Measurements from ENCODE around the gene ADAP2. TPM values are rescaled to one million over a fixed set of nuclear protein-coding genes. Genes with fewer than 3 reads are reported as not detected.

The ADAP2 gene
- total and polyA plus RNA-seq, 2 experiments from 2014 or later, result 0.94 TPM

DNA sequence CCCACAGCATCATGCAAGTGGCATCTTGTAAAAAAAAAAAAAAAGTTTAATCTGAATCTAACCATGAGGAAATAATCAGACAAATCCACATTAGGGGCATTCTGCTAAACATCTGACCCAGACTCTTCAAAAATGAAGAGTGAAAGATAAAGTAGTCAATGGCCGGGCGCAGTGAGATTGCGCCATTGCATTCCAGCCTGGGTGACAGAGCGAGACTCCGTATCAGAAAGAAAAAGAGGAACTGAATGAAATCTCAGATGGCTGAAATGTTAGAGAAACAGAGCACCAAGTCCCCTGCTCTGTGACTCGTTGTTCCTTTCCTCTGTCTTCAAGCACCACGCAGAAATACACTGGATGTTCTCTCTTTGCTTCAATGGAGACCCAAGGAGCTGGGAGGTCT is 36.4 kb downstream of the ADAP2 start (continued):
- TF ChIP-seq, protein P1, sequence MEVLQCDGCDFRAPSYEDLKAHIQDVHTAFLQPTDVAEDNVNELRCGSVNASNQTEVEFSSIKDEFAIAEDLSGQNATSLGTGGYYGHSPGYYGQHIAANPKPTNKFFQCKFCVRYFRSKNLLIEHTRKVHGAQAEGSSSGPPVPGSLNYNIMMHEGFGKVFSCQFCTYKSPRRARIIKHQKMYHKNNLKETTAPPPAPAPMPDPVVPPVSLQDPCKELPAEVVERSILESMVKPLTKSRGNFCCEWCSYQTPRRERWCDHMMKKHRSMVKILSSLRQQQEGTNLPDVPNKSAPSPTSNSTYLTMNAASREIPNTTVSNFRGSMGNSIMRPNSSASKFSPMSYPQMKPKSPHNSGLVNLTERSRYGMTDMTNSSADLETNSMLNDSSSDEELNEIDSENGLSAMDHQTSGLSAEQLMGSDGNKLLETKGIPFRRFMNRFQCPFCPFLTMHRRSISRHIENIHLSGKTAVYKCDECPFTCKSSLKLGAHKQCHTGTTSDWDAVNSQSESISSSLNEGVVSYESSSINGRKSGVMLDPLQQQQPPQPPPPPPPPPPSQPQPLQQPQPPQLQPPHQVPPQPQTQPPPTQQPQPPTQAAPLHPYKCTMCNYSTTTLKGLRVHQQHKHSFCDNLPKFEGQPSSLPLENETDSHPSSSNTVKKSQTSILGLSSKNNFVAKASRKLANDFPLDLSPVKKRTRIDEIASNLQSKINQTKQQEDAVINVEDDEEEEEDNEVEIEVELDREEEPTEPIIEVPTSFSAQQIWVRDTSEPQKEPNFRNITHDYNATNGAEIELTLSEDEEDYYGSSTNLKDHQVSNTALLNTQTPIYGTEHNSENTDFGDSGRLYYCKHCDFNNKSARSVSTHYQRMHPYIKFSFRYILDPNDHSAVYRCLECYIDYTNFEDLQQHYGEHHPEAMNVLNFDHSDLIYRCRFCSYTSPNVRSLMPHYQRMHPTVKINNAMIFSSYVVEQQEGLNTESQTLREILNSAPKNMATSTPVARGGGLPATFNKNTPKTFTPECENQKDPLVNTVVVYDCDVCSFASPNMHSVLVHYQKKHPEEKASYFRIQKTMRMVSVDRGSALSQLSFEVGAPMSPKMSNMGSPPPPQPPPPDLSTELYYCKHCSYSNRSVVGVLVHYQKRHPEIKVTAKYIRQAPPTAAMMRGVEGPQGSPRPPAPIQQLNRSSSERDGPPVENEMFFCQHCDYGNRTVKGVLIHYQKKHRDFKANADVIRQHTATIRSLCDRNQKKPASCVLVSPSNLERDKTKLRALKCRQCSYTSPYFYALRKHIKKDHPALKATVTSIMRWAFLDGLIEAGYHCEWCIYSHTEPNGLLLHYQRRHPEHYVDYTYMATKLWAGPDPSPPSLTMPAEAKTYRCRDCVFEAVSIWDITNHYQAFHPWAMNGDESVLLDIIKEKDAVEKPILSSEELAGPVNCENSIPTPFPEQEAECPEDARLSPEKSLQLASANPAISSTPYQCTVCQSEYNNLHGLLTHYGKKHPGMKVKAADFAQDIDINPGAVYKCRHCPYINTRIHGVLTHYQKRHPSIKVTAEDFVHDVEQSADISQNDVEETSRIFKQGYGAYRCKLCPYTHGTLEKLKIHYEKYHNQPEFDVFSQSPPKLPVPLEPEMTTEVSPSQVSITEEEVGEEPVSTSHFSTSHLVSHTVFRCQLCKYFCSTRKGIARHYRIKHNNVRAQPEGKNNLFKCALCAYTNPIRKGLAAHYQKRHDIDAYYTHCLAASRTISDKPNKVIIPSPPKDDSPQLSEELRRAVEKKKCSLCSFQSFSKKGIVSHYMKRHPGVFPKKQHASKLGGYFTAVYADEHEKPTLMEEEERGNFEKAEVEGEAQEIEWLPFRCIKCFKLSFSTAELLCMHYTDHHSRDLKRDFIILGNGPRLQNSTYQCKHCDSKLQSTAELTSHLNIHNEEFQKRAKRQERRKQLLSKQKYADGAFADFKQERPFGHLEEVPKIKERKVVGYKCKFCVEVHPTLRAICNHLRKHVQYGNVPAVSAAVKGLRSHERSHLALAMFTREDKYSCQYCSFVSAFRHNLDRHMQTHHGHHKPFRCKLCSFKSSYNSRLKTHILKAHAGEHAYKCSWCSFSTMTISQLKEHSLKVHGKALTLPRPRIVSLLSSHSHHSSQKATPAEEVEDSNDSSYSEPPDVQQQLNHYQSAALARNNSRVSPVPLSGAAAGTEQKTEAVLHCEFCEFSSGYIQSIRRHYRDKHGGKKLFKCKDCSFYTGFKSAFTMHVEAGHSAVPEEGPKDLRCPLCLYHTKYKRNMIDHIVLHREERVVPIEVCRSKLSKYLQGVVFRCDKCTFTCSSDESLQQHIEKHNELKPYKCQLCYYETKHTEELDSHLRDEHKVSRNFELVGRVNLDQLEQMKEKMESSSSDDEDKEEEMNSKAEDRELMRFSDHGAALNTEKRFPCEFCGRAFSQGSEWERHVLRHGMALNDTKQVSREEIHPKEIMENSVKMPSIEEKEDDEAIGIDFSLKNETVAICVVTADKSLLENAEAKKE (CRISPR knock-in tag; IDR thresholded peaks at IDR 0.05), result no peak

DNA sequence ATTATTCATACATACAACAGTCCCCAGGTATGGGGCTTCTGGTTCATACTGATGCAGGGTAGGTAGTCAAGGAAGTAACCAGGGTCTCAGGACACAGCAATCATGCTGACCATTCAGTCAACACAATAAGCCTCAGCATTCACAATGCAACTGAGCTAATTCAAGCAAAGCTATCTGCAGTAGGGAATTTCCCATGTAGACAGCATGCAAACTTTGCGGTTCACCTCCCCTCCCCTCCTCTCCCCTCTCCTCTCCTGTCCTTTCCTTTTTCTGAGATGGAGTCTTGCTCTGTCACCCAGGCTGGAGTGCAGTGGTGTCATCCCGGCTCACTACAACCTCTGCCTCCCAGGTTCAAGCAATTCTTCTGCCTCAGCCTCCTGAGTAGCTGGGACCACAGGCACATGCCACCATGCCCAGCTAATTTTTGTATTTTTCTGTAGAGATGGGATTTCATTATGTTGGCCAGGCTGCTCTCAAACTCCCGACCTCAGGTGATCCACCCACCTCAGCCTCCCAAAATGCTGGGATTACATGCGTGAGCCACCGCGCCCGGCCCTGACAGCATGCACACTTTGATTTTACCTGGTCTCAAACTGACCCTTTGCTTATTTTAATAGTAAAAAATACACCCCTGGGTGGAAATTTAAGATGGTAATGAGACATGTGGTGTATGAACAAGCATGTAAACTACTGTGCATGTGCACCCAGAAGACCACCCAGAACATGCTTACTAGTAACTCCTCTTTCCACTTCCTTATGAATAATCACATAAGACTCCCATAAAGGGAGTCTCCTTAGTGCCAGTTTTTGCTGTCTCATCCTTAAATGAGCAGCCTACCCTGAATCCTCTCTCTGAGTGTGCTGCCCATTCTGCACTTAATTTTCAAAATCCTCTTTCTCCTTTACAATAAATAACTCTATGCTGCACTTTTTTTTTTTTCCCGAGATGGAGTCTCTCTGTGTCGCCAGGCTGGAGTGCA is 39.8 kb downstream of the ADAP2 start:
- no peaks in the 10 kb centered on the region for H3K36me3 ChIP-seq (ENCODE audit: insufficient read depth)
- no peaks in the 10 kb centered on the region for H3K36me3 Mint-ChIP-seq (ENCODE audit: low read depth)
- peaks cover 5% of the 10 kb centered on the region; the same call in 1 of the 2 replicates for H3K4me1 ChIP-seq (ENCODE audit: insufficient read depth)
- no peak overlapping the region for H3K4me3 Mint-ChIP-seq
- no peaks in the 10 kb centered on the region for H4K20me1 ChIP-seq (replicated peaks; ENCODE audit: insufficient read depth)
- H3F3A ChIP-seq (replicated peaks; ENCODE audit: low read depth), result no peaks in the 10 kb centered on the region
- H3K4me1 Mint-ChIP-seq, result peaks cover 12% of the 10 kb centered on the region; the same call in 2 of the 3 replicates
- ATAC-seq, result peak; percentile 54
- H2AFZ ChIP-seq, result peak overlapping the region; percentile 59; the same call in 1 of the 2 replicates
- 0 out of 2 replicates have a peak overlapping the region, but pooled peaks have one; percentile 21 for H3K27ac Mint-ChIP-seq
- DNase-seq (ENCODE audit: low spot score), result peak; percentile 17
- H3K4me3 ChIP-seq, result no peak overlapping the region
- H3K9me3 Mint-ChIP-seq, result no peaks in the 10 kb centered on the region
- no peaks in the 10 kb centered on the region for H3K9me2 ChIP-seq (ENCODE audit: insufficient read depth)
- peaks cover 4% of the 10 kb centered on the region for H3K27me3 Mint-ChIP-seq (ENCODE audit: insufficient read depth, low read depth, poor library complexity)
- no peaks in the 10 kb centered on the region for H3K79me2 ChIP-seq (replicated peaks; ENCODE audit: insufficient read depth)
- H3K27me3 ChIP-seq (ENCODE audit: insufficient read depth), result no peaks in the 10 kb centered on the region
- no peak overlapping the region for H3K27ac ChIP-seq (ENCODE audit: low read depth)
- no peak overlapping the region for H3K4me2 ChIP-seq
- no peak for TF ChIP-seq STAT1 (IDR thresholded peaks at IDR 0.05; ENCODE audit: unreplicated experiment)
- TF ChIP-seq, protein P1 (CRISPR knock-in tag; IDR thresholded peaks at IDR 0.05), result no peak
- TF ChIP-seq POLR2AphosphoS5 (IDR thresholded peaks at IDR 0.05; ENCODE audit: low read depth), result no peak
- TF ChIP-seq NANOG (IDR thresholded peaks at IDR 0.05; ENCODE audit: borderline replicate concordance), result no peak
- no peak for TF ChIP-seq JUNB (IDR thresholded peaks at IDR 0.05; ENCODE audit: unreplicated experiment)
- no peak for TF ChIP-seq ZNF114 (CRISPR knock-in tag; IDR thresholded peaks at IDR 0.05)
- TF ChIP-seq, protein P2, sequence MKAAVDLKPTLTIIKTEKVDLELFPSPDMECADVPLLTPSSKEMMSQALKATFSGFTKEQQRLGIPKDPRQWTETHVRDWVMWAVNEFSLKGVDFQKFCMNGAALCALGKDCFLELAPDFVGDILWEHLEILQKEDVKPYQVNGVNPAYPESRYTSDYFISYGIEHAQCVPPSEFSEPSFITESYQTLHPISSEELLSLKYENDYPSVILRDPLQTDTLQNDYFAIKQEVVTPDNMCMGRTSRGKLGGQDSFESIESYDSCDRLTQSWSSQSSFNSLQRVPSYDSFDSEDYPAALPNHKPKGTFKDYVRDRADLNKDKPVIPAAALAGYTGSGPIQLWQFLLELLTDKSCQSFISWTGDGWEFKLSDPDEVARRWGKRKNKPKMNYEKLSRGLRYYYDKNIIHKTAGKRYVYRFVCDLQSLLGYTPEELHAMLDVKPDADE (IDR thresholded peaks at IDR 0.05), result no peak

Measured in GM23338 (cell line).